Vagina (tissue), 2 donors: ENCODE results near the gene GPRIN1.

Source experiments
- POLR2A ChIP-seq, 2 donors: fragments of 450-650 bp; IDR thresholded peaks; one replicate each; pipeline ENCODE4 v1.6.1; 2017; ENCODE audit warnings: antibody characterized with exemption in 2 of 2, mild to moderate bottlenecking in 2 of 2, moderate library complexity in 2 of 2
- POLR2AphosphoS5 ChIP-seq, 2 donors: sonication (generic); formaldehyde crosslinking; IDR thresholded peaks; one replicate each; pipeline ENCODE4 v1.9.0; 2017; ENCODE audit warnings: antibody characterized with exemption in 2 of 2, mild to moderate bottlenecking in 2 of 2, low read depth in 1 of 2; ENCODE audit not compliant: insufficient read depth in 1 of 2
- TF ChIP-seq, protein P1 (sequence below), 3 experiments: fragments of 450-650 bp in 2 of 3; fragments of 200-600 bp in 1 of 3; sonication (generic) in 1 of 3; IDR thresholded peaks; one replicate each; pipeline ENCODE4 v1.5.1; 2017 to 2019; ENCODE audit warnings: antibody characterized with exemption in 3 of 3, mild to moderate bottlenecking in 2 of 3, moderate library complexity in 2 of 3

DNA sequence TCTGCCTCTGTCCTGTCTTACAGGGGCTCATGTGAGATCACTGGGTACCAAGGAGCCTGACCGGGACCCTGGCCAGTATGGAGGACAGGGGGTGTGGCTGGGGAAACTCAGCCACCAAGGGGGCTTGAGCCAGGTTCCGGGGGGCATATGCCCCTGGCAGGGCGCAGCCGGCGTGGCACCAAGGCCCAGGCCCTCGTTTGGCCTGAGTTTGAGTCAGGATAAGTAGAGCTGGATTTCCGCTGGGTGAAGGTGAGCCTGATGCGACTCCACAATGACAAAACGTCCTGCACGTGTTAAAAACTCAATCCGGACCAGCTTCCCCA lies 36.7 kb upstream of the GPRIN1 start:
- TF ChIP-seq, protein P1, sequence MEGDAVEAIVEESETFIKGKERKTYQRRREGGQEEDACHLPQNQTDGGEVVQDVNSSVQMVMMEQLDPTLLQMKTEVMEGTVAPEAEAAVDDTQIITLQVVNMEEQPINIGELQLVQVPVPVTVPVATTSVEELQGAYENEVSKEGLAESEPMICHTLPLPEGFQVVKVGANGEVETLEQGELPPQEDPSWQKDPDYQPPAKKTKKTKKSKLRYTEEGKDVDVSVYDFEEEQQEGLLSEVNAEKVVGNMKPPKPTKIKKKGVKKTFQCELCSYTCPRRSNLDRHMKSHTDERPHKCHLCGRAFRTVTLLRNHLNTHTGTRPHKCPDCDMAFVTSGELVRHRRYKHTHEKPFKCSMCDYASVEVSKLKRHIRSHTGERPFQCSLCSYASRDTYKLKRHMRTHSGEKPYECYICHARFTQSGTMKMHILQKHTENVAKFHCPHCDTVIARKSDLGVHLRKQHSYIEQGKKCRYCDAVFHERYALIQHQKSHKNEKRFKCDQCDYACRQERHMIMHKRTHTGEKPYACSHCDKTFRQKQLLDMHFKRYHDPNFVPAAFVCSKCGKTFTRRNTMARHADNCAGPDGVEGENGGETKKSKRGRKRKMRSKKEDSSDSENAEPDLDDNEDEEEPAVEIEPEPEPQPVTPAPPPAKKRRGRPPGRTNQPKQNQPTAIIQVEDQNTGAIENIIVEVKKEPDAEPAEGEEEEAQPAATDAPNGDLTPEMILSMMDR (IDR thresholded peaks at IDR 0.05) = no peak
- TF ChIP-seq POLR2A (IDR thresholded peaks at IDR 0.05) (no peak), POLR2AphosphoS5 (IDR thresholded peaks at IDR 0.05; ENCODE audit: insufficient read depth in 1 of 2, low read depth in 1 of 2) (no peak)
